Activated T-cell treated with anti-CD3 and anti-CD28 coated beads, Interleukin-2, amount 50 U/mL, for 72 hours (primary cell): Measurements from ENCODE around the gene SPOCK2. TPM values are rescaled to one million over a fixed set of nuclear protein-coding genes. Genes with fewer than 3 reads are reported as not detected.
A peak's percentile ranks its signal among the peaks of the same experiment; 100 is the strongest.
"Not testable (repeated sequence)": the region's sequence is repeated elsewhere in the genome, so short reads cannot be mapped to it uniquely, and the experiment has no call there.

Source experiments
- ATAC-seq, 2 donors: fragments of 150-1000 bp; cut with Tn5 transposase; replicated peaks in 1 of 2; 2 replicates each; pipeline ENCODE4 v1.10.0; 2021; ENCODE audit warnings: moderate library complexity in 2 of 2, mild to moderate bottlenecking in 1 of 2
- DNase-seq, 2 donors: peaks; one replicate each; pipeline ENCODE4 v3.0.0; 2021 to 2022; ENCODE audit warnings: mixed read lengths in 1 of 2
- H3K27ac Mint-ChIP-seq: one replicate; pipeline ENCODE4 v1.8.0; 2022; ENCODE audit warnings: mild to moderate bottlenecking, moderate library complexity, mixed read lengths
- H3K27me3 Mint-ChIP-seq: one replicate; pipeline ENCODE4 v1.8.0; 2022; ENCODE audit warnings: low read depth, mixed read lengths
- H3K36me3 Mint-ChIP-seq, 2 donors: one replicate each; pipeline ENCODE4 v1.8.0; 2022; ENCODE audit warnings: mixed read lengths in 2 of 2, mild to moderate bottlenecking in 1 of 2; ENCODE audit not compliant: insufficient read depth in 2 of 2
- H3K4me1 Mint-ChIP-seq: one replicate; pipeline ENCODE4 v1.8.0; 2022; ENCODE audit warnings: low read depth, mixed read lengths
- H3K4me3 Mint-ChIP-seq, 2 donors: one replicate each; pipeline ENCODE4 v1.8.0; 2022; ENCODE audit warnings: mild to moderate bottlenecking in 2 of 2, mixed read lengths in 2 of 2, moderate library complexity in 2 of 2
- H3K9me3 Mint-ChIP-seq, 2 donors: one replicate each; pipeline ENCODE4 v1.8.0; 2022; ENCODE audit warnings: mixed read lengths in 2 of 2
- total RNA-seq, 2 donors: library from RNA; stranded (reverse); gene quantifications; one replicate each; pipeline ENCODE4 v1.2.3, GENCODE V29; 2022

The SPOCK2 gene
- total RNA-seq, 2 donors from 2014 or later = 253 to 291 TPM

DNA sequence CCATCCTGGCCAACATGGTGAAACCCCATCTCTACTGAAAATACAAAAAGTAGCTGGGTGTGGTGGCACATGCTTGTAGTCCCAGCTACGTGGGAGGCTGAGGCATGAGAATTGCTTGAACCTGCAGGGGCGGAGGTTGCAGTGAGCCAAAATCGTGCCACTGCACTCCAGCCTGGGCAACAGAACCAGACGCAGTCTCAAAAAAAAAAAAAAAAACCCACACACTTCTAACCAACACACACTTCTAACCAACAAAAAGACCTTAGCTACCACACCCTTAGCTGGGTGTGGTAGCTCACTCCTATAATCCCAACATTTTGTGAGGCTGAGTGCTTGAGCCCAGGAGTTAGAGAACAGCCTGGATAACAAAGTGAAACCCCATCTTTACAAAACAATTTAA, 33.9 kb upstream of the SPOCK2 start:
- peak; percentile 26 to 43 for ATAC-seq
- Mint-ChIP-seq H3K4me3 (peak overlapping the region; percentile 9 to 38), H3K4me1 (peaks cover 39% of the 10 kb centered on the region), H3K9me3 (peaks cover 0 to 2% of the 10 kb centered on the region in 2 donors), H3K36me3 (peaks cover 7 to 10% of the 10 kb centered on the region in 2 donors), H3K27ac (peak overlapping the region; percentile 4), H3K27me3 (no peaks in the 10 kb centered on the region)
- DNase-seq = peak in 1 of 2 donors; percentile 29

DNA sequence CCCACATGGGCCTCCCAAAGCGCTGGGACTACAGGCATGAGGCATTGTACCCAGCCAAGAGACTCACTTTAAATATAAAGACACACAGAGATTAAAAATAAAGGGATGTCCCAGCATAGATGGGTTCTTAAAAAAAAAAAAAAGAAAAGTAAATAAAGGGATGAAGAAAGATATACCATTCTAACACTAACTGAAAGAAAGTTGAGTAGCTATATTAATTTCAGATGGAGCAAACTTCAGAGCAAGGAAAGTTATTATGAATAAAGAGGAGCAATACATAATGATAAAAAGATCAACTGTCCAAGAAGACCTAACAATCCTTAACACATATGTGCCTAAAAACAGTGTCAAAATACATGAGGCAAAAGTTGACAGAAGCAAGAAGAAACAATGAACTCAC, 33.0 kb upstream of the SPOCK2 start:
- ATAC-seq (no peak), DNase-seq (no peak)
- H3K4me1 Mint-ChIP-seq = peaks cover 31% of the 10 kb centered on the region
- H3K9me3 Mint-ChIP-seq = peaks cover 2% of the 10 kb centered on the region in 2 donors
- H3K4me3 Mint-ChIP-seq = peak overlapping the region in 1 of 2 donors; percentile 46
- no peaks in the 10 kb centered on the region for H3K27me3 Mint-ChIP-seq
- H3K27ac Mint-ChIP-seq = peak overlapping the region; percentile 84
- H3K36me3 Mint-ChIP-seq = peaks cover 6 to 13% of the 10 kb centered on the region in 2 donors

GRCh38 chr10:72116372-72116771, 28.0 kb upstream of the SPOCK2 start:
- H3K9me3 Mint-ChIP-seq = peaks cover 2 to 4% of the 10 kb centered on the region in 2 donors
- no peaks in the 10 kb centered on the region for H3K27me3 Mint-ChIP-seq
- H3K36me3 Mint-ChIP-seq = peaks cover 14 to 24% of the 10 kb centered on the region in 2 donors
- DNase-seq (no peak), ATAC-seq (no peak)
- H3K4me3 Mint-ChIP-seq = no peak overlapping the region
- no peak overlapping the region for H3K27ac Mint-ChIP-seq
- peaks cover 7% of the 10 kb centered on the region for H3K4me1 Mint-ChIP-seq

DNA sequence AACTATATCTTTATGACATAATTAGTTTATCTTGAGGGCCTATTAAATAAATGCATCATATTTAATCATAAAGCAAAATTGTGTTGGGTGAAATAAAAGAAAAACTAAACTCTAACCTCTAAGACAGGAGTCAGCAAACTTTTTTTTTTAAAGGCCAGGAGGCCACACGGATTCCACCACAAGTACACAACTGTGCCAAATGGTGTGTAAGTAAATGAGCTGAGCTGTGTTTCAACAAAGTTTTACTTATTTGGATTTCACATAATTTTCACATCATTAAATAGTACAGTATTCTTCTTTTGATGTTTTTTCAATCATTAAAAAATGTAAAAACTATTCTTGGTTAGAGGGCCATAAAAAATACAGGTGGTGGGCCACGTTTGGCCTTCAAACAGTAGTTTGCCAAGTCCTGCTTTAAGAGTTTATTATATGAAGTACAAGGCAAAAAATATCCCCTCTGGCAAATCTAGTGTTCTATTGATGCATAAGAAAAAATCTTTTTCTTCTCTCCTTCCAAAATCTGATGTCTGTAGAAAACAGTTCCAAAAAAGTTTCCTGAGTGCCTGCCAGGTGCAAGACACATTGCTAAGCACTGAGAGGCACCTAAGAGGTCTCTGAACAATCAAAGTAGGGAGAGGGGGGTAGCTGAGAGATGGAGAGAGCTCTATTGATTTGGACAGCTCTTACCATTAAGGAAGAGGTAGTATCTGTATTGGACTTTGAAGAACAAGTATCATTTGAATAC, 26.5 kb upstream of the SPOCK2 start:
- DNase-seq (no peak), ATAC-seq (no peak)
- Mint-ChIP-seq H3K4me3 (no peak overlapping the region), H3K27me3 (no peaks in the 10 kb centered on the region), H3K36me3 (peaks cover 14 to 22% of the 10 kb centered on the region in 2 donors), H3K4me1 (peaks cover 12% of the 10 kb centered on the region), H3K9me3 (peaks cover 2 to 4% of the 10 kb centered on the region in 2 donors), H3K27ac (no peak overlapping the region)

DNA sequence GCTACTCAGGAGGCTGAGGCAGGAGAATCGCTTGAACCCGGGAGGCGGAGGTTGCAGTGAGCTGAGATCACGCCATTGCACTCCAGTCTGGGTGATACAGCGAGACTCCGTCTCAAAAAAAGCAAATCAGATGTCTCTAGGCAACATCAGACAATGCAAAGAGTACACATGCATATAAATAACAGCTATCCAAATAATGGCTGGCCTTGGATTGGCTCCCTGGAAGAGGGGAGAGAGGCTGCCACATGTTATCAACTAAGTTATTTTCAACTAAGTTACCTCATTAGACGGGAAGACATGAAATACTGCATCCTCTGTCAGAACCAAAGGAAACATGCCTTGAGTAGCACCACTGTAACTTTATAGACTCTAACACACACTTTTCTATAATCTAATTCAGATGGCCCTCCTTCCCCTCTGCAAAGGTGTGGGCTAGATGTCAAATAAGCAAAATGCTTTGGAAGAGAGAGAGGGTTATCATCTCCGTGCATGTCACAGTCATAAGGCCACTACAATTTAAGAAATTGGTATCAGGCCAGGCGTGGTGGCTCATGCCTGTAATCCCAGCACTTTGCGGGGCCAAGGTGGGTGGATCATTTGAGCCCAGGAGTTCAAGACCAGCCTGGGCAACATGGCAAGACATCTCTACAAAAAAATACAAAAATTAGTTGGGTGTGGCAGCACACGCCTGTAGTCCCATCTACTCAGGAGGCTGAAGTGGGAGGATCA, 22.5 kb upstream of the SPOCK2 start:
- Mint-ChIP-seq H3K4me3 (no peak overlapping the region), H3K36me3 (peaks cover 6 to 12% of the 10 kb centered on the region in 2 donors), H3K27me3 (no peaks in the 10 kb centered on the region), H3K4me1 (peaks cover 53% of the 10 kb centered on the region), H3K9me3 (no peaks in the 10 kb centered on the region), H3K27ac (no peak overlapping the region)
- ATAC-seq (no peak), DNase-seq (no peak)

DNA sequence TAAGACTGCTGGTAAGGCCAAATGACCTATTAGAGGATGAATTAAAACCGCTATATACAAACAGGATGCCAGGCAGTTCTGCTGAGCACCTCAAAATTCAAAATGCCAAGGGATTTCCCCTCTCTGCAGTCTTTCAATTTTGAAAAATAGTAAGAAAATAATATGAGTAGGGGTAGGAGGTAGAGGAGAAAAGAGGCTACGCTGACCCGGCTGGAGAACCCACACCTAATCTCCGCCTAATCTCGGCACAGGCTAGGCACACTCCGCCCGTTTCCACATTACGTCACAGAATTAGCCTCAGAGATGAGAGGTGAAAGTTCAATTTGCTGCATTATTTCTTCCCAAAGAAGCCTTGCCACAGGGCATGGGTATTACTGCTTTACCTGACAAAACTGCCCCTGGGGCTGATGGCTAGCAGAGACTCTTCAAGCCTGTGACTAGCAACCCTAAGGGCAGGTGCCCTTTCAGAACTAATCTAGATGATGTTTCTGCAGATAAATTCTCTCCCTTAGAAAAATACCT, 21.3 kb upstream of the SPOCK2 start:
- DNase-seq = no peak
- H3K27me3 Mint-ChIP-seq = no peaks in the 10 kb centered on the region
- peaks cover 2 to 6% of the 10 kb centered on the region in 2 donors for H3K36me3 Mint-ChIP-seq
- peaks cover 59% of the 10 kb centered on the region for H3K4me1 Mint-ChIP-seq
- peak overlapping the region; percentile 98 for H3K27ac Mint-ChIP-seq
- no peaks in the 10 kb centered on the region for H3K9me3 Mint-ChIP-seq
- peak; percentile 36 for ATAC-seq
- peak overlapping the region; percentile 60 to 92 for H3K4me3 Mint-ChIP-seq

DNA sequence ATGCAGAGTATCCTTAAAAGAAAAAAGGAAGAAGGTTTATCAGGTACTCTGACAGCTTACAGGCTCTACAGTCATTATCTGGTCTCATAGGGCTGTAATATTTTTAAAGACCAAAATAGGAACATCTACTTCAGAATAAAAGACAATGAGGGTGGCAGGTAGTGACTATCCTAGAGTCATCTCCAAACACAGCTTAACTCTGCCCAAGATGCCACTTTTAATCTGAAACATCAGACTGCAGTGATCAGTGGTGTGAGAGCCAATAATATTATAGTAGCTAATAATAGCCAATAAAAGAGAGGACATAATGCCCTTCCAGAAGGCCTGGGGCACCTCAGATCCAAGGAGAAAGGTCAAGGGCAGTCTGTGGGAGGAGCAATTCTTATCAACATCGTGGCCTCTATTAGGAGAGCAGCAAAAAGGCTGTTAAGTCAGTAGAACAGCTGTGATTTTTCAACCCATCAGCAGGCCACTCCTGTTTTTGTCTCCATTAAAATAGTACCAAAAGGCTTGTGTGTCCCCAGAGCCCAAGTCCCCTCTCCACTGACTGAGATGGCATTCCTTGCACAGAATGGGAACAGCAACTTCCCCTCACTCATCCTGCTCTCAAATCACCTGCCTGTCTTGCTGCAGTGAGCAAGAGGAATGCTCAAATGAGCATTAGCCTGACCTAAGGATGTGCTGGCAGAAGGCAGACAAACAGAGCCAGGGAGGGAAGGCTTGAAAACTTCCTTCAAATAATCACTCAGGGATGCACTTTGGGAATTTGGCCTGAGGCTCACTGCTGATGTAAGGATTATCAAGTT, 20.7 kb upstream of the SPOCK2 start:
- DNase-seq (no peak), ATAC-seq (peak; percentile 16 to 29)
- H3K27me3 Mint-ChIP-seq = no peaks in the 10 kb centered on the region
- H3K4me1 Mint-ChIP-seq = peaks cover 66% of the 10 kb centered on the region
- H3K27ac Mint-ChIP-seq = peak overlapping the region; percentile 98
- peak overlapping the region; percentile 60 to 92 for H3K4me3 Mint-ChIP-seq
- no peaks in the 10 kb centered on the region for H3K9me3 Mint-ChIP-seq
- H3K36me3 Mint-ChIP-seq = peaks cover 2 to 6% of the 10 kb centered on the region in 2 donors

DNA sequence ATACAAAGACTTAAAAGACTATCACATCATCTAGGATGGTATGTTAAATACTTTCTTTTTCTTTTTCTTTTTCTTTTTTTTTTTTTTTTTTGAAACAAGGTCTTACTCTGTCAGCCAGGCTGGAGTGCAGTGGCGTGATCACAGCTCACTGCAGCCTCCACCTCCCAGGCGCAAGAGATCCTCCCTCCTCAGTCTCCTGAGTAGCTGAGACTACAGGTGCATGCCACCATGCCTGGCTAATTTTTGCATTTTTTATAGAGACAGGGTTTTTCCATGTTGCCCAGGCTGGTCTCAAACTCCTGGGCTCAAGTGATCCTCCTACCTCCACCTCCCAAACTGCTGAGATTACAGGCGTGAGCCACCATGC, 19.6 kb upstream of the SPOCK2 start:
- not testable (repeated sequence) for H3K36me3 Mint-ChIP-seq, H3K9me3 Mint-ChIP-seq, DNase-seq, H3K27me3 Mint-ChIP-seq
- peak overlapping the region; percentile 73 to 92 for H3K4me3 Mint-ChIP-seq
- ATAC-seq = peak; percentile 20 to 23
- H3K27ac Mint-ChIP-seq = peak overlapping the region; percentile 98
- peaks cover 75% of the 10 kb centered on the region for H3K4me1 Mint-ChIP-seq

GRCh38 chr10:72107325-72108003, 19.1 kb upstream of the SPOCK2 start:
- ATAC-seq = peak; percentile 73 to 74
- DNase-seq = peak in 1 of 2 donors; percentile 31

GRCh38 chr10:72106896-72107295, 18.5 kb upstream of the SPOCK2 start:
- ATAC-seq (no peak), DNase-seq (no peak)
- Mint-ChIP-seq H3K4me3 (peak overlapping the region; percentile 73 to 92), H3K4me1 (peaks cover 84% of the 10 kb centered on the region), H3K27me3 (no peaks in the 10 kb centered on the region), H3K36me3 (peaks cover 5 to 17% of the 10 kb centered on the region in 2 donors), H3K9me3 (no peaks in the 10 kb centered on the region), H3K27ac (peak overlapping the region; percentile 98)

More at GRCh38 chr10:72107325-72108003, 19.1 kb upstream of the SPOCK2 start:
- H3K27me3 Mint-ChIP-seq = no peaks in the 10 kb centered on the region
- H3K4me3 Mint-ChIP-seq = peak overlapping the region; percentile 73 to 92
- peaks cover 2 to 11% of the 10 kb centered on the region in 2 donors for H3K36me3 Mint-ChIP-seq
- peak overlapping the region; percentile 98 for H3K27ac Mint-ChIP-seq
- H3K4me1 Mint-ChIP-seq = peaks cover 78% of the 10 kb centered on the region
- no peaks in the 10 kb centered on the region for H3K9me3 Mint-ChIP-seq

DNA sequence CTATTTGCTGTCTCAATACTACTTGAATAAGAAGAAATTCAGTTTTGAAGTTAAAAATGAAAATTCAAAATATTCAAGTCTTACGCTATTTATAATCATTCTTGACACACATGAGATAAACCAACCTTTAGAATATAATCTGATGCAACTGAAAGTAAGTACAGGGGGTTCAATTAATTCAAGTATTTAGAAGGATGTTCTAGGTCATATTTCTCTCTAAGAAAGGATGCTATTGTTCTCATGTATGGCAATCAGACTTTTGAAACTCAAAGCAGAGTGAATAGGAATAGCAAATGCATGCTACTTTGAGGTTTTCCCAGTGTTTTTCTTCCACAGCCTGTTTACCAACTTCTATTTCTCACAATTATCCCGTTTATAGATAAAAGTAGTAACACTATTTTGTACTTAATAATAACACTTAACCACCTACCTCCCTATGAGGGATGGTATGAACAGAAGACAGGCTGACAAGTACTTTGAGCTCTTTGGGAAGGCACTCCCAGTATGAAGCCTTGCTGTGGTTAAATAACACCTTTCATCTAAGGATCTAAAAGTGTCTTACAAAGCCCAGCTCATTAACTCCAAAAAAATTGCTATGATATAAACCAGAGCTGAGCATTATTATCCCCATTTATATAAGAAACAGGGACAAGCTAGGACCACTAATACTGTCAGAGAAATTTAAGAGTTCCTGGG, 18.0 kb upstream of the SPOCK2 start:
- no peak for ATAC-seq
- no peaks in the 10 kb centered on the region for H3K27me3 Mint-ChIP-seq
- DNase-seq = no peak
- H3K27ac Mint-ChIP-seq = peak overlapping the region; percentile 98
- peaks cover 9 to 23% of the 10 kb centered on the region in 2 donors for H3K36me3 Mint-ChIP-seq
- H3K4me1 Mint-ChIP-seq = peaks cover 90% of the 10 kb centered on the region
- H3K4me3 Mint-ChIP-seq = peak overlapping the region; percentile 73 to 92
- H3K9me3 Mint-ChIP-seq = no peaks in the 10 kb centered on the region

GRCh38 chr10:72105710-72106109, 17.4 kb upstream of the SPOCK2 start:
- H3K4me3 Mint-ChIP-seq = no peak overlapping the region
- H3K4me1 Mint-ChIP-seq = peaks cover 92% of the 10 kb centered on the region
- H3K36me3 Mint-ChIP-seq = peaks cover 12 to 23% of the 10 kb centered on the region in 2 donors
- no peak for DNase-seq
- H3K9me3 Mint-ChIP-seq = no peaks in the 10 kb centered on the region
- ATAC-seq = no peak
- H3K27me3 Mint-ChIP-seq = no peaks in the 10 kb centered on the region
- peak overlapping the region; percentile 98 for H3K27ac Mint-ChIP-seq
